NCI-H2081 treated with DMSO at 0.1 percent for 48 hours (cell line): ENCODE results near the gene LYVE1.

Experiments used
- DNase-seq: peaks from one replicate; lab custom pipeline; 2025; lab: John Stamatoyannopoulos, UW

LYVE1 gene

DNA sequence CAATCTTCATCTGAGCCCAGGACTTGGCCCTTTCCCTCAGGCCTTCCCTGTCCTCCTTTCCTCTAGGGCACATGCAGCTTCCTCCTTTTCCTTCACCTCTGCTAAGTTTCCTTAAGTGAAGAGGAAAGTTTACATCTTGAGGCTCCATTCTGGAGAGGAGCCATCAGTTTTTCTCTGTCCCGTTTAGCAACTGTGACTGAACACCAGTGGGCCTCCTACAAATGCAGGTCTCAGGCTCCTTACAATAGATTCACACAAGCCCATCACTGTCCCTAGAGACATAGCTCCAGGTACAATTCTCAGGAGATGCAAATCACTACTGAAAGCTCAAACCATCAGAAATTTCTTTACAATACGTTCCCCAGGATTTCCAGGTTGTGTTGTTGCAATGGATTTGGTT, 23.3 kb upstream of the LYVE1 start:
- no peak for DNase-seq

DNA sequence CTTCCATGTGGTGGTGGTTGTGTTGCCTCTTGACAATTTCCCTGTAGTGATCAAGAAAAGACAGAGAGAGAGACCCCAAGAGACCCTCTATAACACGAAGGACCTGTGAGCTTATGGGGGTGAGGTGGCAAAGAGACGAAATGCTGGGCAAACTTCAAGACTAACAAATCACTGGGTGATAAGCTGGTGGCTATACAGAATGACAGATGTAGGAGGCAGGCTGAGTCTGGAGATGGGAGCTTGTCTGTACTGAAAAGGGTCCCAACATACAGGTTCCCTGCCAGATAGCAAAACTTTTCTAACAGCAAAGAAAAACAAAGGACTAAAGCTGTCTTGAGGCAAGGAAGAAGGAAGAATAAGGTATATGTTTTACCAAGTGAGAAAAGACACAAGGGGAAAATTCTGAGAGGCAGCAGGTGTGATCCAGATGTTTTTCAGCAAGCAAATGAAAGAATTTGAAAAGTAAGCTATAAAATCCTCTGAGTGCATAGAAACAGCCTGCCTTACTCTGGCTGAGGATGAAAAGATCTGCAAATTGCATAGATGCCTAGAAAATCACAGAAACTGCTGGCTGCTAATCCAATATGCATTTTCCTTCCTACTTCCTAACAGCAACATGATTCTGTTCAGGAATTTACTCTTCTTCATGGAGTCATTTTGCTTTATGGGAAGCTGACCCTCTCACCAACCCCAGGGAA, 21.9 kb upstream of the LYVE1 start:
- no peak for DNase-seq

DNA sequence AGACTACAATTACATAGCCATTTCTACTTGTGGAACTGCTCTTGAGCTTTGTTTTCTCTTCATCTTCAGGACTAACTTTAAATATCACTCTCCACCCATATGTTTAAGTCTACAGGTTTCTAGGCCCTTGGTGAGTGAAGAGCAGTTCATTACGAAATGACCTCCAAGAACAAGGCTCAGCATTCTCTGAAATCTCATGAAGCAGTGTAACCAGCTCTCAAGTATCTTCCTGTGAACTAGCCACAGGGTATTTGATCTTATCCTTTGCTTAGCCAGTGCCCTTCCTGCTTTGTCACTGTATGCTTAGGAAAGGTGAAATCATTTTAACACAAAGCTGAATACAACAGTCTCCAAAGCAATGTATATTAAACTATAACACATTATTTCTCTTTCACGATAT, 20.4 kb upstream of the LYVE1 start:
- DNase-seq: no peak

DNA sequence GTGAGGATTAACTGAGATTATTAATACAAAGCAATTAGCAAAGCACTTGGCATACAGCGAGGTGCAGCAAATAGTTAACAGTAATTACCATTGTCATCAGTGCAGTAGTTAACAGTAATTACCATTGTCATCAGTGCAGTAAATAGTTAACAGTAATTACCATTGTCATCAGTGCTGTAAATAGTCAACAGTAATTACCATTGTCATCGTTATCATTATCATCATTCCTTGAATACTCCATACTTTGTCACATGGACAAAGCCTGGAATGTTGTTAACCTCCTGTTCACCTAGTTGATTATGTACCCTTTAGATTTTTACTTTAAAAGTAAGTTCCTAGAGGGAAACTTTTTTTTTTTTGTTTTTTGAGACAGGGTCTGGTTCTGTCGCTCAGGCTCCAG, 19.5 kb upstream of the LYVE1 start:
- DNase-seq: no peak

DNA sequence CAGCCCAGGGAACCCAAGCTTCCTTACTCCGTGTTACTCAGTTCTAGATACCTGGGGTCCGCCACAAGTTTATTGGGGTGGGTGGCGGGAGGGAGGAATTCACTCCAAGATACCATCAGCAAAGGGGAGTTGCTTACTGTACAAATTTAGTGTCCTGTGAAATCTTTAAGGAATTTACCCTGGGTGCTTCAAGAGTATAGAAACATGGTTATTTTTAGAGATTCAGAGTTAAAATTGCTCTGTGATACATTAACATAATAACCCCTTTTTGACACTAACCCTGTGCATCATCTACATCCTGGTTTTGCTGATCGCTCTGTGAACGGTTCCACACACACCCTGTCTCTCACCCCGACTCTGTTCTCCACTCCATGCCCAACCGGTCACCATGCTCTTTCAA, 18.9 kb upstream of the LYVE1 start:
- no peak for DNase-seq

DNA sequence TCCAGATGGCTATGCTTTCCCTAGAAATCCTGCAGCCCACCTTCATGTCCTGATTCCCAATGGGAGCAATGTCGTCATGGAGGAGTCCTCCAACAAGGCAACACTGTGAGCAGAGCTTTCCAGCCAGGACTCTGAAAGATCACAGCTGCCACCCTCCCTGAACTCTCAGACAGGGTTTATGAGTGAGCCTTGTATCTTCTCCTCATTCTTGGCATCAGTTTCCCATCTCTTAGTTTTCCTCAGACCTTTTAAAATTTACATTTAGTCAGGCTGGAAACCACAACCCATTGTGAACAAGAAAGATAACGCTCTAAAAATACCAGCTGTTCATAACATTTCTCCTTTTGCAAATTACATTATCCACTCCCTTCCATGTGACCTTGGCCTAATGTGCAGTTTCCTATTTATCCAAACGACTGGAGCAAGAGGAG, 15.6 kb upstream of the LYVE1 start:
- no peak for DNase-seq

DNA sequence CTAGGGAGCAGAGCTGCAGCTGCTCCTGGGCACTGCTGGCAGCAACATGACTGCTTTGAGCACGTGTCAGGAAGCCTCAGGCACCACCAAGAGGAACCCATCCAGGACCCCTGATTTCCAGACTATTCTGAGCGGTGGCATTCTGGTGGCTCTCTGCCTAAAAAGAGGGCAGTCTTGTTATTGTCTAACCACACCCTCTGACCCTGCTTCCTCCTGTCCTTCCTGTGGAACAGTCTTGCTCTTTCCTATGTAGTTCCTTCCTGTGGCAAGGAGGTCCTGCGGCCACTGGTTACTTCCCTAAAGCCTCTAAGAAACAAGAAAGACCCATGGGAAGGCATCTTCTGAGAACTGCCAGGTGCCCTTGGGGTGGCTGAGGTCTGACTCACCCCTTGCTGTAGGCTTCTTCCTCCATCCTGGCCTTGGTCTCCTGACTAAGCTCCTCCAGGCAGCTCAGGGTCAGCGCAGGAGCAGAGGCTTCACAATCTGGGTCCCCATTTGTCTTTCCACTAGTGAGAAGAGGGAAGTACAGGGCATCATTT, 13.1 kb upstream of the LYVE1 start:
- no peak for DNase-seq

DNA sequence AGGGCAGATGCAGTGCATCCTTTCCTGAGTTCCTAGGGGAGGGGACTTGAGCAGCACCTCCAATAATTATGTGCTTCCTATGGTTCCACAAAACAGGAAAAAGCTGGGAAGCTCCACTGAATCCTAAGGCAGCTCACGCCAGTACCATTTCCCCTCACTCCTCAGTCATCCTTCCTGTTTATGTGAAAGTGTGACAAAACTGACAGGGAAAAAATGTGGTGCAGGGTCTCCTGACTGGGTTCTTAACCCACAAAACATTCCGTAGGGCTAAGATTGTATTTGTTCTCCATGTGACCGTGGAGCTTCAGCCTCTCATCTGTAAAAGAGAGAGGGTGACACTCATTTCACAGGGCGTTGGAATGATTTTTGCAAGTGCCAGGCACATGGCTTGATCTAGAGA, 12.2 kb upstream of the LYVE1 start:
- DNase-seq: no peak

DNA sequence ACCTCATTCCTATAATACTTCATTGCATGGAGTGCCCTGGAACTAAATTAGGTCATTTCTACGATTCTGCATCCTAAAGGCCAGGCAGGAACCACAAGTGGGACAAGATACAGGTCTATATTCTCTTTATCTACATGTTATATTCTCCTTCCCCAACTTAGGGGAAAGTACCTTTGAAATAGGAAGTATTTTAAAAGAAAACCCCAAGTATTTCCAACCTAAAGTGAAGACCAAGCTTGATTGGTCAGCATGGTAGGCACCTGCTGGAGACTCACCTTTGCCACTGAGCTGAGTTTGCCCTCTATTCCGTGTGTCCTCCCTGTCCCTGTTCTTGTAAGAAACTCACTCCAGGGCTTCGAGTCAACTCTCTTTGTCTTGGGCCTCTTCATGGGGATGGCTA, 11.2 kb upstream of the LYVE1 start:
- no peak for DNase-seq

DNA sequence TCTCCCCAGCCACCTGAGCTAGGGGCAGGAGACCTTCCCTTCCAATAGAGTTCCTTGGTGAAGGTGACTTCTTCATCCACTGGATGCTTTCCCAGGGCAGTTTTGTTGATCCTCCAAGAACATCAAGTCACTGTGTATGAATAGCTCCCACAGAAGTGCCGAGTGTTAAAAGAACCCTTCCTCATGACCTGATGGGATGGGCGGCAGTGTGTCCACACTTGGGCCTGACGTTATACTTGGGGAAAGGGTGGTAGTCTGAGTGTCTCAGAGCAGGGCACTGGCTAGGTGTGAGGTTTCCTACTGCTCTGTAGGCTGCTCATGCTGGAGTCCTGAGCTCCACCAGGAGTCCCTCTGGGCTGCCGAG, 7.6 kb upstream of the LYVE1 start:
- no peak for DNase-seq

DNA sequence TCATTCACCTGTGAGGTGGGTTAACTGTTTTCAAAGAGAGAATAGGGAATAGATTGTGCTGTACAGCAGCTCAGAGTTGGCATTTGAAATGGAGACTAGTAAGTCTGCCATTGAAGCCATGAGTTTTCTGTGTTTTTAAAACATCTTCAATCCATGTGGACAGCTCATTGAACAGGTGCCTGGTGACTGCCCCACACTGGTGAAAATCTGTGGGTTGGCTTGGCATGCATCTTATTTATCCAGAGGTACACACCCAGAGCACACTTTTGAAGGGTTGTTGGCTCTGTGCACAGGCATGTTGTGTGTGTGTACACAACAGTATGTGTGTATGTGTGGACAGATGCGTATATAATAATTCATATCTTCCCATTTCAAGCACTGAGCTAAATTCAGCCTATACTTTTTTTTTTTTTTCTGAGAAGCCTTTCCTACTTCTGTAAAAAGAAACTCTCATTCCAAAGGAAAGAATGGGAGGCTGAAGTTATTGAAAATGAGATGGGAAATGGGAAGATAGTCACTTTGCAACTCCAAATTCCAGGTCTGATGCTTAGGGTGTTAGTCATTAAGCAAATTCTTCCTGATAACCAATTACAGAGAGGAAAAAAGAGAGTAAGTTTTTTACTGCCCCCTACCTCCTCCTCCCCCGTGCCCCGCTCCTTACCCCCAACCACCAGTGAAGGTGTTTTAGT, 7.0 kb upstream of the LYVE1 start:
- DNase-seq: no peak

DNA sequence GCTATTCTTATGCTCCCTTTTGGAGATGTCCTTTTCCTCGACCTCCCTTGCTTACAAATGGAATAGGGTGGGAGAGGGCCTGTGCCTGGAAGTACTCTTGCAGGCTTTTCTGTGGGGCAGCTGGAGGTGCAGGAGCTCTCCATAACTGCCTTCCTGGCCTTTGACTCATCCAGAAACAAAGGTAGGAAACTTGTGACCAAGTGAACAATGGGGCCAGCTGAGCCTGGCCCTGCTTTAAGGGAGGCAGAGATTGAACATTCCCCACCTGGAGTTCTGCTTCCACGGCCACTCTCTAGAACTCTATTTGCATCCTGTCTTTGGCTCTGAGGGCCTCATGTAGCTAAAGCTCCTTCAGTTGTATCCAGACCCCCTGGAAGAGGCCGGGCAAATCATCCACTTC, 5.1 kb upstream of the LYVE1 start:
- no peak for DNase-seq

DNA sequence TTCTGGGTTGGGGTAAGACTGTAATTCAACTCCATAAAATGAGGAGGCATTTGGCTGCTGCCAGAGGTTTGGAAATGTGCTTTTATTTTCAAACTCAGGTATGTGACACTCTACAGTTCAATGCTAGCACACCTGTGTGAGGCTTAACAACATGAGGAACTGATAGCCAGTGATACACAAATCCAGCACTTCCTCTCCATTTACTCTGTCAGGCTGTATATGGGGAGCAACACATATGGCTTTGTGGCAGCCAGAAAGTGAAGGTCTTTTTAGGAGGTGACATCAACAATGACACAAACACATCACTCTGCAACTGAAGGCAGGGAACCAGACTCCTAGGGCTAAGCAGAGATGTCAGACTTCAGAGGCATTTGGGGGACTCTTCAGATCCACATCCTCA, 4.6 kb upstream of the LYVE1 start:
- no peak for DNase-seq

DNA sequence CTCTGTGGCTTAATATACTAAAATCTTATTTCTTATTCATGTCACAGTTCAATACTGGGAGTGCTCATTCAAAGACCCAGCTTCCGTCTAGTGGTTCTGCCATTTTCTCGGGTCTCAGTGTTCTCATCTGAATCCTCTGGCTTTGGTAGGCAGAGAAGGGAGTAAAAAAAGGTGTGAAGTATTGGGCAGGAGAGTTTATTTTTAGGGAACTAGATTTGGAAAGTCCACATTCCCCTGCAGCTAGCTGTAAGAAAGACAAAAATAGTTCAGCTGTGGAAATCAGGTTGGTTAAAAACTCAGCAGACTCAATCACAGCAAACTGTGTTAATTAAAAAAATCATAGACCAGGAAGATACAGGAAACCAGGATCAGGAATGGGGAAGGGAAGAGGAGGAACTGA, 4.1 kb upstream of the LYVE1 start:
- no peak for DNase-seq

DNA sequence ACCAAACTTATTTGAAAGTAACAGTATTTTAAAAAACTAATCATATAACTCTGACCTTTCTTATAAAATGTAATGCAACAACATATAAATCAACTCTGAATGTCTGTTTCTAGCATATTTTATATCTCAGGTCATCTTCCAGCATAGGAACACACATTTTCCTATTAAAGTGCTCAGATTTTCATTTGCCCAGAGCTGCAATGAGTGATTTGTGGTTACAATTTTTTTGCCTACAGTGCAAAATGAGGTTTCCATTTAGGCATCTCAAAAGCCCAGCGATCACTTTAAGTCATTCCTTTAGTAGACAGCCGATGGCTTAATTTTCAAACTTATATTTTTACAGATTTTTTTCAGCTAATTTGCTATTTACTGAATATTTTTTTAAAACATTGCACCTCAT, 1.0 kb downstream of the LYVE1 start:
- no peak for DNase-seq

DNA sequence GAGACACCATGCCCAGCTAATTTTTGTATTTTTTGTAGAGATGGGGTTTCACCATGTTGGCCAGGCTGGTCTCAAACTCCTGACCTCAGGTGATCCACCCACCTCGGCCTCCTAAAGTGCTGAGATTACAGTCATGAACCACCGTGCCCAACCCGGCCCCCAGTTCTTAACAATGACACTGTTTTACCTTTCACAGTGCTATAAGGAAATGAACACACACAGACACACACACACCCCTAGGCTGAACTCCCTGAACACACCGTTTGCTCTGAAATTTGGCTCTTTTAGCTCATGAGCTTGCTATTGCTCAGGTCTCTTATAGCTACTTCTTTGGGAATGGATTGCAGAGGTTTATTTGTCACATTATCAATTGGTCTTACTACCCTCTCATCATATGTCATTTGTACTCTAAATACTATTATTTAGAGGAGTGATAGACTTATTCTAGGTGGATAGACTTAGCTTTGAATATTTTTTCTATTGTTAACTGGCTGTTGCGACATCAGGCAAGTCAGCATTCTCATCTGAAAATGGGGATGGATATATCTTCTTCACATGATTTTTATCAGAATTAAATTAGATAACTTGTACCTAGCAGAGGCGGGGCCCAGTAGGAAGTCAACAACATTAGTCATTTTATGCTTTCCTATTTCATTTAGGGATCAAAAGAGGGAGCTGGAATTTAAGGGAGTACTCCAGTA, 2.1 kb downstream of the LYVE1 start:
- DNase-seq: no peak

DNA sequence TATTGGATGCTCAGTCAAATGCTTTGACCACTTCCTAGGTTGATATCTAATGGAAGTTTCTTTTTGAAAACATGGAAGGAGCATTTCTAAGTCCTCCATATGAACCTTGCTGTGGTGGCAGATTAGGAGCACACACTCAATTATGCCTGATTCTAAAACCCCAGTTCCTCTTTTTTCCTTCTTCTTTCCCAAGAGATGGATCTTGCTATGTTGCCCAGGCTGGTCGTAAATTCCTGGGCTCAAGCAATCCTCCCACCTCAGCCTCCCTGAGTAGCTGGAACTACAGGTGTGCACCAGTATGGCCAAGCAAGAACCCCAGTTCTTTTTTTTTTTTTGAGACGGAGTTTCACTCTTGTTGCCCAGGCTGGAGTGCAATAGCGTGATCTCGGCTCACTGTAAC, 3.0 kb downstream of the LYVE1 start:
- DNase-seq: no peak

DNA sequence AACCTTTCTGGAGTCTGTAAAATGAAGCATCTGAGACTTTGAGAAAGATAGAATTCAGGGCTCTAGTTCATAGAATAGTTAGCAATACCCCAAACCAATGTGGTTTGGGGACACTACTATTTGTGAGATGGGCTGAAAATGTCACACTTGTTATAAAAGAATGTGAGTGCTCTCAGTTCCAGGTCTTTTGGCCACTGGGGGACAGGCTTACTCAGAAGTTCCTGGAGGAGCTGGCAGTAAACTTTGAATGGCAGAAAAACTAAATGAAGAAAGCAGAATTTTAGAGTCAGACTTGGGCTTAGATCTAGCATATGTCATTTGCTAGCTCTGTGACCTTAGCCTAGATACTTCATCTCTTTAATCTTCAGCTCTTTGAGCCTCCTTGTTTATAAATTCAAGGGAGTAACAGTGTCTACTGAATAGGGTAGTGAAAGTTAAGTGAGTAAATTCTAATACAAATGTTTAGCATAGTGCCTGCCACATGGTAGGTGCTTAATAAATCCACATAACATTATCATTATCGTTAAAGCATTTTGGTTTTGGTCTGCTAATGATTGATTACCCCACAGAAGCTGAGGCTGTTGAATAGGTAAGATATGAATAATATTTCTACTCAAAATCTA, 3.7 kb downstream of the LYVE1 start:
- no peak for DNase-seq

DNA sequence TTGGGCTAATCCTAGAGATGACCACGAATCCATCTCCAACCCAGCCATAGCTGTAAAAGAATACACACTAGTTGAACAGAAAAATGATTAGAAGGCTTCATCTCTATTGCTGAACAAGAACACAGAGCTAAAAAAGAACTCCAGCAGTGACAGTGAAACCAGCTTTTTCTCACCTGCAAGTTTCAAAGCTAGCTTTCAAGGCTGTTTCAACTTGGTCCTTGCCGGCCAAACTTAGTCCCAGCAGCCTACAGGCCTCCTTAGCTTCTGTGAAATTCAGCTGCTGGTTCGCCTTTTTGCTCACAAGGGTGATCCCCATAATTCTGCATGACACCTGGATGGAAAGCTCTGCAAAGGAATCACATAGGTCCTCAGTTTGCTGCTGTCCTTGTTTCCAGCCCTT, 4.4 kb downstream of the LYVE1 start:
- no peak for DNase-seq

DNA sequence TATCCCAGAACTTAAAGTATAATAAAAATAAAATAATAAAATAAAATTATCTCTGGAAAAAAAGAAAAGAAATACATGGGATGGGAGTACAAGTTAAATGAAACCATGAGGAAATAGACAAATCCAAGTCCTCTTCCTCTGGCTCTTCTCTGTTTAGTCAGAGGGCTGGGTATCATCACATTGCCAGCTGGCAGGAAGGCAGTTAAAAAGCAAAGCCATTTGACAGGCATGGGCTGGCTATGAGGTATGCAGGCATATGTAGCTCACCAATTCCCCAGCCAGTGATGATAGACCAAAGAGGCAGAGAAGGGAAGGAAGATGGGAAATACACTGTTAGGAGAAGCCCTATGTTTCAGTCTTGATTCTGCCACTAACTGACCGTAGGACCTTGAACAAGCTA, 6.5 kb downstream of the LYVE1 start:
- DNase-seq: no peak

DNA sequence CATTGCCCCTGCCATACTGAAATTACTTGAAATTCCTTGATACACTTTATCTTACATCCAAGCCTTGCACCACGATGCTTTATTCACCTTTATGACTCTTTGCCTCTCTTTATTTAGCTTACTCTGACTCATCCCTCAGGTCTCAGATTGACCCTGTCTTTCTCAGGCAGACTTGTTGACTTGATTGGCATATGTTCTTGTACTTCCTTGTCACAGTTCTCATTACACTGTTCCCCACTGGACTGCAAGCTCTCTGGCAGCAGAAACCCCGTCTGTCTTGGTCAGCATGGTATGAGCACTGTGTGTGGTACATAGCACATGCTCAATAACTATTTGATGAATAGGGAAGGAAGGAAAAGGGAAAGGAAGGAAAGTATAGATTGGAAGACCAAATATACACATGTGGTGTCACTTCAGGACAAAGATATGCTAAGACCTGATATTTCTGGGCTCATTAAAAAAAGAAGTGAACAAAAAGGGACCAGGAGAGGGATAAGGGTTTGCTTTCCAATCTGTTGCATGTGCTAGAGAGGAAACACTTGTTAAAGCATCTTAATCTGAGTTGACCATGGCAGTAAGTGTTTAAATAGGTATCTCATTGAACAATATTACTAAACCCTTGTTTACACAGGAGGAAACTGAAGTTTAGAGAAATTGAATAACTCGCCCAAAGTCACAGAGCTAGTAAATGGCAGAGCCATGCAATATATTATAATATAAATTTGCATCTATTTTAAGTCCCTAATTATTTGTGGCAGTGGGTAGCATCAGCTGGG, 7.2 kb downstream of the LYVE1 start:
- DNase-seq: no peak

DNA sequence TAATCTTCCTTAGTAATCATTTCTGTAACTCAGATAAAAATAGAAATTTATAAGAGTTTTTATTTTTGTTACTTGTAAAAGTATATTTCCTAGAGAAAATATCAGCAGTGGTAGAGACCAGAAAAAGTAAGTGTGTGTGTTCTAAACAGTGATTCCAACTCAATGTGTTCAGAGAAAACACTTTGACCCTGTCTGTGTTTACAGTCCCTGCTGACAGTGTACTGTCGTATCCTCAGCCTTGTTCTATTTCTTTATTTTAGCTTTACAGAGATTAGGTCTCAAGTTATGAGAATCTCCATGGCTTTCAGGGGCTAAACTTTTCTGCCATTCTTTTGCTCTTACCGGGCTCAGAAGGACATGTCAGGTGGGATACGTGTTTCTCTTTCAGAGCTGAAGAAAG, 10.2 kb downstream of the LYVE1 start:
- no peak for DNase-seq
